ENCODE results near the gene C2CD2L.

GRCh38 chr11:119149018-119149785 is 42.1 kb downstream of the C2CD2L start, which contains the start of gene ABCG4:
- TF ChIP-seq EZH2 (IDR thresholded peaks at IDR 0.05; ENCODE audit: low read length, unreplicated experiment) (no peak), CTCF (conservative IDR thresholded peaks at IDR 0.05; ENCODE audit: low read depth, low read length) (no peak), EZH2phosphoT487 (IDR thresholded peaks at IDR 0.05; ENCODE audit: borderline replicate concordance, low read length) (no peak)

Data from PC-3 (cell line).